H9 (cell line): ENCODE data around the gene KCTD2. TPM values are rescaled to one million over a fixed set of nuclear protein-coding genes. Genes with fewer than 3 reads are reported as not detected.
A peak's percentile ranks its signal among the peaks of the same experiment; 100 is the strongest.

ENCODE experiments used
- DNase-seq: peaks from one replicate; pipeline ENCODE4 v3.0.0-alpha.2; 2017
- H2AFZ ChIP-seq: one replicate; pipeline ENCODE4 v1.6.1; 2013; ENCODE audit warnings: mild to moderate bottlenecking, low read length, control low read depth, moderate library complexity
- H2AK5ac ChIP-seq: 2 replicates; pipeline ENCODE4 v1.6.1; 2013; ENCODE audit warnings: low read length, control low read depth, mixed read lengths; ENCODE audit not compliant: insufficient read length
- H2BK120ac ChIP-seq: one replicate; pipeline ENCODE4 v1.6.1; 2013; ENCODE audit warnings: low read depth, mild to moderate bottlenecking, low read length, control low read depth, inconsistent platforms; ENCODE audit not compliant: poor library complexity, severe bottlenecking
- H2BK12ac ChIP-seq: 2 replicates; pipeline ENCODE4 v1.6.1; 2013; ENCODE audit warnings: low read length, control low read depth, mixed read lengths, low read depth; ENCODE audit not compliant: insufficient read length
- H2BK15ac ChIP-seq: 2 replicates; pipeline ENCODE4 v1.6.1; 2013; ENCODE audit warnings: low read depth, low read length, control low read depth
- H2BK20ac ChIP-seq: one replicate; pipeline ENCODE4 v1.6.1; 2013; ENCODE audit warnings: low read depth, mild to moderate bottlenecking, low read length, control low read depth, inconsistent platforms; ENCODE audit not compliant: poor library complexity, severe bottlenecking
- H2BK5ac ChIP-seq: 2 replicates; pipeline ENCODE4 v1.6.1; 2013; ENCODE audit warnings: low read length, control low read depth, mixed read lengths; ENCODE audit not compliant: insufficient read length
- H3K14ac ChIP-seq: 2 replicates; pipeline ENCODE4 v1.6.1; 2013; ENCODE audit warnings: low read length, control low read depth; ENCODE audit not compliant: insufficient read depth
- H3K18ac ChIP-seq: 2 replicates; pipeline ENCODE4 v1.6.1; 2013; ENCODE audit warnings: low read depth, mild to moderate bottlenecking, mixed read lengths, low read length, control low read depth; ENCODE audit not compliant: insufficient read length
- H3K23ac ChIP-seq: 2 replicates; pipeline ENCODE4 v1.6.1; 2013; ENCODE audit warnings: low read length, control low read depth, mixed read lengths, low read depth; ENCODE audit not compliant: insufficient read length
- H3K23me2 ChIP-seq: 2 replicates; pipeline ENCODE4 v1.6.1; 2013; ENCODE audit warnings: low read depth, mild to moderate bottlenecking, mixed read lengths, low read length, control low read depth; ENCODE audit not compliant: insufficient read length, poor library complexity, severe bottlenecking
- H3K27ac ChIP-seq: 2 replicates; pipeline ENCODE4 v1.5.1; 2013; ENCODE audit warnings: low read length, control low read depth, mixed read lengths, low read depth; ENCODE audit not compliant: insufficient read length
- H3K27me3 ChIP-seq: 2 replicates; pipeline ENCODE4 v1.6.1; 2013; ENCODE audit warnings: low read length, control low read depth, inconsistent platforms; ENCODE audit not compliant: insufficient read depth
- H3K4ac ChIP-seq: 2 replicates; pipeline ENCODE4 v1.6.1; 2013; ENCODE audit warnings: low read depth, mild to moderate bottlenecking, control low read depth, inconsistent platforms, low read length, moderate library complexity
- H3K4me1 ChIP-seq: 2 replicates; pipeline ENCODE4 v1.6.1; 2013; ENCODE audit warnings: low read length, control low read depth, inconsistent platforms; ENCODE audit not compliant: insufficient read depth
- H3K4me2 ChIP-seq: 2 replicates; pipeline ENCODE4 v1.6.1; 2013; ENCODE audit warnings: low read length, control low read depth, mixed read lengths; ENCODE audit not compliant: insufficient read length, insufficient read depth
- H3K56ac ChIP-seq: 2 replicates; pipeline ENCODE4 v1.6.1; 2013; ENCODE audit warnings: low read depth, mild to moderate bottlenecking, mixed read lengths, low read length, control low read depth; ENCODE audit not compliant: insufficient read length
- H3K79me1 ChIP-seq: 2 replicates; pipeline ENCODE4 v1.6.1; 2013; ENCODE audit warnings: low read depth, mild to moderate bottlenecking, moderate library complexity, low read length, control low read depth, inconsistent platforms; ENCODE audit not compliant: insufficient read depth, poor library complexity, severe bottlenecking
- H3K79me2 ChIP-seq: 2 replicates; pipeline ENCODE4 v1.6.1; 2013; ENCODE audit warnings: low read length, control low read depth, inconsistent platforms; ENCODE audit not compliant: insufficient read depth
- H3K9ac ChIP-seq: 2 replicates; pipeline ENCODE4 v1.6.1; 2013; ENCODE audit warnings: low read length, control low read depth, mixed read lengths; ENCODE audit not compliant: insufficient read length; ENCODE audit errors: extremely low read depth
- H3K9me3 ChIP-seq: one replicate; pipeline ENCODE4 v1.6.1; 2013; ENCODE audit warnings: low read depth, low read length, inconsistent platforms; ENCODE audit not compliant: control insufficient read depth
- H3T11ph ChIP-seq: one replicate; pipeline ENCODE4 v1.6.1; 2013; ENCODE audit warnings: mild to moderate bottlenecking, low read length, control low read depth, inconsistent platforms
- H4K20me1 ChIP-seq: one replicate; pipeline ENCODE4 v1.6.1; 2013; ENCODE audit not compliant: control insufficient read depth, insufficient read length, insufficient read depth
- H4K5ac ChIP-seq: 2 replicates; pipeline ENCODE4 v1.6.1; 2013; ENCODE audit warnings: low read depth, mild to moderate bottlenecking, mixed read lengths, low read length, control low read depth; ENCODE audit not compliant: insufficient read length
- H4K8ac ChIP-seq: replicated peaks from 2 replicates; pipeline ENCODE4 v1.6.1; 2013; ENCODE audit warnings: low read length, control low read depth, mixed read lengths, low read depth; ENCODE audit not compliant: insufficient read length
- H4K91ac ChIP-seq: 2 replicates; pipeline ENCODE4 v1.6.1; 2013; ENCODE audit warnings: low read depth, mild to moderate bottlenecking, moderate library complexity, mixed read lengths, low read length, control low read depth; ENCODE audit not compliant: insufficient read length
- H3K27ac Mint-ChIP-seq, 3 experiments: 2 replicates in 2 of 3; 3 replicates in 1 of 3; pipeline ENCODE4 v1.8.0; 2020 to 2021; ENCODE audit warnings: mixed read lengths in 3 of 3, mild to moderate bottlenecking in 1 of 3, moderate library complexity in 1 of 3
- H3K27me3 Mint-ChIP-seq: 2 replicates; pipeline ENCODE4 v1.8.0; 2021; ENCODE audit warnings: low read depth, mild to moderate bottlenecking, moderate library complexity, mixed read lengths
- H3K36me3 Mint-ChIP-seq, 3 experiments: 2 replicates in 2 of 3; 3 replicates in 1 of 3; pipeline ENCODE4 v1.8.0; 2020 to 2021; ENCODE audit warnings: low read depth in 3 of 3, mixed read lengths in 3 of 3; ENCODE audit not compliant: insufficient read depth in 1 of 3
- H3K4me1 Mint-ChIP-seq, 2 experiments: 2 replicates each; pipeline ENCODE4 v1.8.0; 2020; ENCODE audit warnings: mixed read lengths in 2 of 2
- H3K4me3 Mint-ChIP-seq, 2 experiments: 2 replicates in 1 of 2; 3 replicates in 1 of 2; pipeline ENCODE4 v1.8.0; 2020 to 2021; ENCODE audit warnings: mild to moderate bottlenecking in 2 of 2, mixed read lengths in 2 of 2, moderate library complexity in 1 of 2
- H3K9me3 Mint-ChIP-seq, 2 experiments: 2 replicates in 1 of 2; 3 replicates in 1 of 2; pipeline ENCODE4 v1.8.0; 2020; ENCODE audit warnings: mild to moderate bottlenecking in 2 of 2, mixed read lengths in 2 of 2, moderate library complexity in 1 of 2
- CTCF ChIP-seq: fragments of 200-600 bp; sonication (generic); conservative IDR thresholded peaks from 3 replicates; pipeline ENCODE4 v1.8.0; 2021; ENCODE audit warnings: antibody characterized with exemption, mild to moderate bottlenecking
- WGBS: extraction: QIAGEN DNeasy Blood & Tissue Kit; methylation state at CpG from one replicate; pipeline ENCODE4 v1.1.7; 2013; ENCODE audit warnings: missing lambda C conversion rate, low lambda C conversion rate, mixed read lengths; ENCODE audit not compliant: insufficient read length; ENCODE audit errors: extremely low coverage; 5-methylcytosine and 5-hydroxymethylcytosine counted together
- total RNA-seq: library from RNA; stranded (reverse); gene quantifications from 2 replicates; pipeline ENCODE4 v1.2.1, GENCODE V29; 2021

The KCTD2 gene
- total RNA-seq, 1 experiment from 2014 or later: 40.1 TPM

GRCh38 chr17:75049057-75049456, 2.0 kb downstream of the KCTD2 start:
- peaks cover 26 to 60% (median 41%) of the 10 kb centered on the region in 3 experiments for H3K36me3 Mint-ChIP-seq
- Histone ChIP-seq H3K27me3 (no peaks in the 10 kb centered on the region), H2BK15ac (no peak overlapping the region), H2BK20ac (no peak overlapping the region), H3K23ac (no peak overlapping the region), H3K4me2 (no peak overlapping the region), H2AFZ (no peak overlapping the region), H3K56ac (no peak overlapping the region), H3K14ac (no peak overlapping the region), H2BK12ac (no peak overlapping the region), H3K4me1 (no peaks in the 10 kb centered on the region), H3K23me2 (peaks cover 6% of the 10 kb centered on the region), H3K79me2 (peaks cover 13% of the 10 kb centered on the region; the same call in 1 of the 2 replicates), H3K27ac (no peak overlapping the region), H3K18ac (no peak overlapping the region), H4K8ac (no peak overlapping the region), H3K9ac (no peak overlapping the region), H4K20me1 (no peaks in the 10 kb centered on the region), H4K91ac (no peak overlapping the region), H2BK5ac (no peak overlapping the region), H2BK120ac (no peak overlapping the region), H3K4ac (no peak overlapping the region), H4K5ac (no peak overlapping the region), H3K9me3 (no peaks in the 10 kb centered on the region), H3K79me1 (peaks cover 5% of the 10 kb centered on the region), H3T11ph (no peak overlapping the region), H2AK5ac (no peak overlapping the region)
- H3K27me3 Mint-ChIP-seq: no peaks in the 10 kb centered on the region
- TF ChIP-seq CTCF: no peak
- peaks cover 28 to 30% of the 10 kb centered on the region in 2 experiments for H3K4me1 Mint-ChIP-seq
- no CpG with 5 or more reads among the region's 5 CpGs for WGBS
- no peak for DNase-seq
- no peak overlapping the region for H3K27ac Mint-ChIP-seq
- H3K9me3 Mint-ChIP-seq: peaks cover 0 to 2% of the 10 kb centered on the region in 2 experiments; a peak in 1 of 5 replicates
- peak overlapping the region in 1 of 2 experiments; percentile 100; a peak in 2 of 5 replicates for H3K4me3 Mint-ChIP-seq
